Liver (tissue), 9 donors: Measurements from ENCODE around the gene FUOM. TPM values are rescaled to one million over a fixed set of nuclear protein-coding genes. Genes with fewer than 3 reads are reported as not detected.

Experiments used
- DNase-seq: peaks from one replicate; pipeline ENCODE4 v3.0.0-alpha.2; 2017; ENCODE audit warnings: low spot score
- H3K27ac ChIP-seq, 2 donors: one replicate each; pipeline ENCODE4 v1.7.0; 2013; ENCODE audit warnings: inconsistent platforms in 2 of 2, low read length in 2 of 2, control low read depth in 1 of 2, low read depth in 1 of 2, mild to moderate bottlenecking in 1 of 2
- H3K27me3 ChIP-seq, 4 donors: one replicate each; pipeline versions ENCODE4 v1.6.1 to v1.7.0; 2013; ENCODE audit warnings: low read length in 3 of 4, inconsistent platforms in 1 of 4, mild to moderate bottlenecking in 1 of 4, moderate library complexity in 1 of 4; ENCODE audit not compliant: control insufficient read depth in 4 of 4, insufficient read depth in 4 of 4
- H3K36me3 ChIP-seq, 4 donors: one replicate each; pipeline versions ENCODE4 v1.6.1 to v1.7.0; 2013; ENCODE audit warnings: low read length in 3 of 4, mild to moderate bottlenecking in 3 of 4, low read depth in 1 of 4, moderate library complexity in 1 of 4; ENCODE audit not compliant: control insufficient read depth in 4 of 4, insufficient read depth in 3 of 4
- H3K4me1 ChIP-seq, 4 donors: one replicate each; pipeline versions ENCODE4 v1.6.1 to v1.7.0; 2013; ENCODE audit warnings: low read length in 3 of 4, mild to moderate bottlenecking in 3 of 4, moderate library complexity in 1 of 4; ENCODE audit not compliant: control insufficient read depth in 4 of 4, insufficient read depth in 4 of 4
- H3K4me3 ChIP-seq, 3 donors: one replicate each; pipeline versions ENCODE4 v1.6.1 to v1.7.0; 2013; ENCODE audit warnings: low read length in 3 of 3, control low read depth in 1 of 3, low read depth in 1 of 3, mild to moderate bottlenecking in 1 of 3
- H3K9ac ChIP-seq, 2 donors: one replicate each; pipeline ENCODE4 v1.7.0; 2013; ENCODE audit warnings: low read length in 2 of 2, mild to moderate bottlenecking in 2 of 2, moderate library complexity in 2 of 2, control low read depth in 1 of 2, low read depth in 1 of 2
- H3K9me3 ChIP-seq, 4 donors: one replicate each; pipeline versions ENCODE4 v1.6.1 to v1.7.0; 2013; ENCODE audit warnings: low read length in 3 of 4; ENCODE audit not compliant: control insufficient read depth in 4 of 4
- ATF3 ChIP-seq: IDR thresholded peaks from 2 replicates; pipeline ENCODE4 v1.6.1; 2016; ENCODE audit warnings: antibody characterized with exemption
- EGR1 ChIP-seq, 2 donors: IDR thresholded peaks; 2 replicates each; pipeline ENCODE4 v1.6.1; 2016 to 2018; ENCODE audit warnings: antibody characterized with exemption in 2 of 2, low read depth in 2 of 2
- FOXA1 ChIP-seq: IDR thresholded peaks from 2 replicates; pipeline ENCODE4 v1.6.1; 2016; ENCODE audit warnings: antibody characterized with exemption
- FOXA2 ChIP-seq: IDR thresholded peaks from 2 replicates; pipeline ENCODE4 v1.6.1; 2016; ENCODE audit warnings: antibody characterized with exemption
- GABPA ChIP-seq, 2 donors: IDR thresholded peaks in 1 of 2; conservative IDR thresholded peaks in 1 of 2; 2 replicates each; pipeline ENCODE4 v1.6.1; 2016; ENCODE audit warnings: antibody characterized with exemption in 2 of 2, mild to moderate bottlenecking in 1 of 2, moderate library complexity in 1 of 2
- HNF4A ChIP-seq, 2 donors: conservative IDR thresholded peaks; 2 replicates each; pipeline ENCODE4 v1.6.1; 2016; ENCODE audit warnings: antibody characterized with exemption in 2 of 2, mild to moderate bottlenecking in 2 of 2
- HNF4G ChIP-seq: IDR thresholded peaks from 2 replicates; pipeline ENCODE4 v1.6.1; 2016; ENCODE audit warnings: antibody characterized with exemption
- JUND ChIP-seq, 2 donors: IDR thresholded peaks; 2 replicates each; pipeline ENCODE4 v1.6.1; 2016; ENCODE audit warnings: antibody characterized with exemption in 2 of 2
- NR2F2 ChIP-seq: IDR thresholded peaks from 2 replicates; pipeline ENCODE4 v1.6.1; 2016; ENCODE audit warnings: antibody characterized with exemption
- RAD21 ChIP-seq, 2 donors: IDR thresholded peaks; 2 replicates each; pipeline ENCODE4 v1.6.1; 2016; ENCODE audit warnings: antibody characterized with exemption in 2 of 2, mild to moderate bottlenecking in 2 of 2
- RXRA ChIP-seq, 2 donors: IDR thresholded peaks; 2 replicates each; pipeline ENCODE4 v1.6.1; 2017 to 2018; ENCODE audit warnings: antibody characterized with exemption in 2 of 2, mild to moderate bottlenecking in 1 of 2
- SP1 ChIP-seq: IDR thresholded peaks from 2 replicates; pipeline ENCODE4 v1.6.1; 2018; ENCODE audit warnings: antibody characterized with exemption, mild to moderate bottlenecking
- TAF1 ChIP-seq: conservative IDR thresholded peaks from 2 replicates; pipeline ENCODE4 v1.6.1; 2016; ENCODE audit warnings: antibody characterized with exemption, mild to moderate bottlenecking
- YY1 ChIP-seq: IDR thresholded peaks from 2 replicates; pipeline ENCODE4 v1.6.1; 2016; ENCODE audit warnings: antibody characterized with exemption, mild to moderate bottlenecking
- WGBS: extraction: QIAGEN DNeasy Blood & Tissue Kit; methylation state at CpG from one replicate; pipeline ENCODE4 v1.1.7; 2013; 5-methylcytosine and 5-hydroxymethylcytosine counted together
- polyA plus RNA-seq, 2 donors: library from polyadenylated mRNA; stranded (reverse) in 1 of 2; unstranded in 1 of 2; fragments of 200-250 nt in 1 of 2; fragments of >200 nt in 1 of 2; fragmentation: Nextera tagmentation in 1 of 2; extraction: Ambion mirVana in 1 of 2; gene quantifications; one replicate each; pipeline versions ENCODE4 v1.2.1 to v1.2.3, GENCODE V29; 2013 to 2015
- total RNA-seq, 2 donors: library from RNA; depleted of rRNA; stranded (reverse); fragments of >200 nt; gene quantifications; one replicate each; pipeline ENCODE4 v1.2.3, GENCODE V29; 2014
- TF ChIP-seq, protein P1 (sequence below): IDR thresholded peaks from 2 replicates; pipeline ENCODE4 v1.6.1; 2016; ENCODE audit warnings: antibody characterized with exemption, mild to moderate bottlenecking
- TF ChIP-seq, protein P2 (sequence below): fragments of 150-350 bp; IDR thresholded peaks from 2 replicates; pipeline ENCODE4 v1.5.1; 2017; ENCODE audit warnings: improper control_type of control experiment, low read depth, low read length; ENCODE audit not compliant: missing input control
- TF ChIP-seq, protein P3 (sequence below): IDR thresholded peaks from 2 replicates; pipeline ENCODE4 v1.6.1; 2016; ENCODE audit warnings: antibody characterized with exemption
- TF ChIP-seq, protein P4 (sequence below): IDR thresholded peaks from 2 replicates; pipeline ENCODE4 v1.6.1; 2016; ENCODE audit warnings: antibody characterized with exemption
- donor health status: healthy.
- donor health status: healthy.
- donor health status: healthy.
- donor health status: healthy.
- donor health status: healthy.

FUOM gene
- total and polyA plus RNA-seq, 4 donors = 24.3 to 194 (median 96.0) TPM

- WGBS = 97% methylated on average over 19 of the region's 19 CpGs
- Histone ChIP-seq H3K9ac (no peak overlapping the region), H3K4me3 (no peak overlapping the region), H3K36me3 (peaks cover 11 to 25% (median 14%) of the 10 kb centered on the region in 4 donors), H3K4me1 (peaks cover 5 to 12% (median 7%) of the 10 kb centered on the region in 4 donors), H3K27ac (no peak overlapping the region), H3K9me3 (no peaks in the 10 kb centered on the region), H3K27me3 (no peaks in the 10 kb centered on the region)
- TF ChIP-seq, protein P1, sequence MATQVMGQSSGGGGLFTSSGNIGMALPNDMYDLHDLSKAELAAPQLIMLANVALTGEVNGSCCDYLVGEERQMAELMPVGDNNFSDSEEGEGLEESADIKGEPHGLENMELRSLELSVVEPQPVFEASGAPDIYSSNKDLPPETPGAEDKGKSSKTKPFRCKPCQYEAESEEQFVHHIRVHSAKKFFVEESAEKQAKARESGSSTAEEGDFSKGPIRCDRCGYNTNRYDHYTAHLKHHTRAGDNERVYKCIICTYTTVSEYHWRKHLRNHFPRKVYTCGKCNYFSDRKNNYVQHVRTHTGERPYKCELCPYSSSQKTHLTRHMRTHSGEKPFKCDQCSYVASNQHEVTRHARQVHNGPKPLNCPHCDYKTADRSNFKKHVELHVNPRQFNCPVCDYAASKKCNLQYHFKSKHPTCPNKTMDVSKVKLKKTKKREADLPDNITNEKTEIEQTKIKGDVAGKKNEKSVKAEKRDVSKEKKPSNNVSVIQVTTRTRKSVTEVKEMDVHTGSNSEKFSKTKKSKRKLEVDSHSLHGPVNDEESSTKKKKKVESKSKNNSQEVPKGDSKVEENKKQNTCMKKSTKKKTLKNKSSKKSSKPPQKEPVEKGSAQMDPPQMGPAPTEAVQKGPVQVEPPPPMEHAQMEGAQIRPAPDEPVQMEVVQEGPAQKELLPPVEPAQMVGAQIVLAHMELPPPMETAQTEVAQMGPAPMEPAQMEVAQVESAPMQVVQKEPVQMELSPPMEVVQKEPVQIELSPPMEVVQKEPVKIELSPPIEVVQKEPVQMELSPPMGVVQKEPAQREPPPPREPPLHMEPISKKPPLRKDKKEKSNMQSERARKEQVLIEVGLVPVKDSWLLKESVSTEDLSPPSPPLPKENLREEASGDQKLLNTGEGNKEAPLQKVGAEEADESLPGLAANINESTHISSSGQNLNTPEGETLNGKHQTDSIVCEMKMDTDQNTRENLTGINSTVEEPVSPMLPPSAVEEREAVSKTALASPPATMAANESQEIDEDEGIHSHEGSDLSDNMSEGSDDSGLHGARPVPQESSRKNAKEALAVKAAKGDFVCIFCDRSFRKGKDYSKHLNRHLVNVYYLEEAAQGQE = no peak
- TF ChIP-seq HNF4A (conservative IDR thresholded peaks at IDR 0.05) = no peak
- TF ChIP-seq, protein P2, sequence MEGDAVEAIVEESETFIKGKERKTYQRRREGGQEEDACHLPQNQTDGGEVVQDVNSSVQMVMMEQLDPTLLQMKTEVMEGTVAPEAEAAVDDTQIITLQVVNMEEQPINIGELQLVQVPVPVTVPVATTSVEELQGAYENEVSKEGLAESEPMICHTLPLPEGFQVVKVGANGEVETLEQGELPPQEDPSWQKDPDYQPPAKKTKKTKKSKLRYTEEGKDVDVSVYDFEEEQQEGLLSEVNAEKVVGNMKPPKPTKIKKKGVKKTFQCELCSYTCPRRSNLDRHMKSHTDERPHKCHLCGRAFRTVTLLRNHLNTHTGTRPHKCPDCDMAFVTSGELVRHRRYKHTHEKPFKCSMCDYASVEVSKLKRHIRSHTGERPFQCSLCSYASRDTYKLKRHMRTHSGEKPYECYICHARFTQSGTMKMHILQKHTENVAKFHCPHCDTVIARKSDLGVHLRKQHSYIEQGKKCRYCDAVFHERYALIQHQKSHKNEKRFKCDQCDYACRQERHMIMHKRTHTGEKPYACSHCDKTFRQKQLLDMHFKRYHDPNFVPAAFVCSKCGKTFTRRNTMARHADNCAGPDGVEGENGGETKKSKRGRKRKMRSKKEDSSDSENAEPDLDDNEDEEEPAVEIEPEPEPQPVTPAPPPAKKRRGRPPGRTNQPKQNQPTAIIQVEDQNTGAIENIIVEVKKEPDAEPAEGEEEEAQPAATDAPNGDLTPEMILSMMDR = no peak
- TF ChIP-seq, protein P3, sequence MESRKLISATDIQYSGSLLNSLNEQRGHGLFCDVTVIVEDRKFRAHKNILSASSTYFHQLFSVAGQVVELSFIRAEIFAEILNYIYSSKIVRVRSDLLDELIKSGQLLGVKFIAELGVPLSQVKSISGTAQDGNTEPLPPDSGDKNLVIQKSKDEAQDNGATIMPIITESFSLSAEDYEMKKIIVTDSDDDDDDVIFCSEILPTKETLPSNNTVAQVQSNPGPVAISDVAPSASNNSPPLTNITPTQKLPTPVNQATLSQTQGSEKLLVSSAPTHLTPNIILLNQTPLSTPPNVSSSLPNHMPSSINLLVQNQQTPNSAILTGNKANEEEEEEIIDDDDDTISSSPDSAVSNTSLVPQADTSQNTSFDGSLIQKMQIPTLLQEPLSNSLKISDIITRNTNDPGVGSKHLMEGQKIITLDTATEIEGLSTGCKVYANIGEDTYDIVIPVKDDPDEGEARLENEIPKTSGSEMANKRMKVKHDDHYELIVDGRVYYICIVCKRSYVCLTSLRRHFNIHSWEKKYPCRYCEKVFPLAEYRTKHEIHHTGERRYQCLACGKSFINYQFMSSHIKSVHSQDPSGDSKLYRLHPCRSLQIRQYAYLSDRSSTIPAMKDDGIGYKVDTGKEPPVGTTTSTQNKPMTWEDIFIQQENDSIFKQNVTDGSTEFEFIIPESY = no peak
- no peak for TF ChIP-seq YY1
- no peak for TF ChIP-seq JUND (IDR thresholded peaks at IDR 0.05)
- no peak for TF ChIP-seq SP1
- no peak for TF ChIP-seq FOXA2
- TF ChIP-seq FOXA1 = no peak
- no peak for TF ChIP-seq HNF4G
- TF ChIP-seq RAD21 (IDR thresholded peaks at IDR 0.05) = no peak
- TF ChIP-seq EGR1 (IDR thresholded peaks at IDR 0.05; ENCODE audit: low read depth in 2 of 2) = no peak
- TF ChIP-seq GABPA (IDR thresholded peaks at IDR 0.05 in 1 of 2, conservative IDR thresholded peaks at IDR 0.05 in 1 of 2) = no peak
- no peak for TF ChIP-seq TAF1
- TF ChIP-seq NR2F2 = no peak
- no peak for TF ChIP-seq RXRA (IDR thresholded peaks at IDR 0.05)
- TF ChIP-seq, protein P4, sequence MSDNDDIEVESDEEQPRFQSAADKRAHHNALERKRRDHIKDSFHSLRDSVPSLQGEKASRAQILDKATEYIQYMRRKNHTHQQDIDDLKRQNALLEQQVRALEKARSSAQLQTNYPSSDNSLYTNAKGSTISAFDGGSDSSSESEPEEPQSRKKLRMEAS = no peak
- TF ChIP-seq ATF3 = no peak
- DNase-seq = no peak
Observed at GRCh38 chr10:133396035-133396624, 38.3 kb upstream of the FUOM start.
